8988T (cell line): ENCODE measurements around the gene GFOD2.
"Not testable (repeated sequence)": the region's sequence is repeated elsewhere in the genome, so short reads cannot be mapped to it uniquely, and the experiment has no call there.

Experiments
- DNase-seq: peaks from one replicate; pipeline ENCODE4 v3.0.0; 2011

The GFOD2 gene

GRCh38 chr16:67719048-67719777, at the start of gene GFOD2:
TSS of gene GFOD2 (minus strand) at chr16:67719316. CDS start at chr16:67685715, 33,601 bp downstream.
- DNase-seq: peak; percentile 100

GRCh38 chr16:67767953-67768352, 48.8 kb upstream of the GFOD2 start:
- DNase-seq: no peak

- DNase-seq: no peak
These were observed 47.2 kb upstream of the GFOD2 start for GRCh38 chr16:67766291-67766690.

- DNase-seq: no peak
These were observed 45.1 kb upstream of the GFOD2 start for GRCh38 chr16:67764158-67764667.

GRCh38 chr16:67763066-67763465, 44.0 kb upstream of the GFOD2 start:
- DNase-seq: no peak

- no peak for DNase-seq
These were observed 43.3 kb upstream of the GFOD2 start for GRCh38 chr16:67762385-67762784.

GRCh38 chr16:67761924-67762323, 42.8 kb upstream of the GFOD2 start:
- no peak for DNase-seq

GRCh38 chr16:67760956-67761230, 41.8 kb upstream of the GFOD2 start:
- no peak for DNase-seq

GRCh38 chr16:67760206-67760955, 41.3 kb upstream of the GFOD2 start:
- DNase-seq: no peak

- no peak for DNase-seq
These were observed 39.9 kb upstream of the GFOD2 start for GRCh38 chr16:67758966-67759365.

GRCh38 chr16:67758006-67758405, 38.9 kb upstream of the GFOD2 start:
- DNase-seq: no peak

- DNase-seq: no peak
These were observed 33.5 kb upstream of the GFOD2 start for GRCh38 chr16:67752641-67753040.

GRCh38 chr16:67751331-67751730, 32.2 kb upstream of the GFOD2 start:
- not testable (repeated sequence) for DNase-seq

- no peak for DNase-seq
These were observed 31.4 kb upstream of the GFOD2 start for GRCh38 chr16:67750466-67750865.

- DNase-seq: no peak
These were observed 30.4 kb upstream of the GFOD2 start for GRCh38 chr16:67749436-67750078.

- no peak for DNase-seq
These were observed 29.7 kb upstream of the GFOD2 start for GRCh38 chr16:67748834-67749233.

GRCh38 chr16:67746846-67747245, 27.7 kb upstream of the GFOD2 start:
- no peak for DNase-seq

GRCh38 chr16:67741118-67741517, 22.0 kb upstream of the GFOD2 start:
- no peak for DNase-seq

GRCh38 chr16:67740391-67740790, 21.3 kb upstream of the GFOD2 start:
- DNase-seq: no peak

- DNase-seq: no peak
These were observed 17.7 kb upstream of the GFOD2 start for GRCh38 chr16:67736858-67737257.

GRCh38 chr16:67734731-67735201, 15.7 kb upstream of the GFOD2 start:
- DNase-seq: no peak

- DNase-seq: no peak
These were observed 14.8 kb upstream of the GFOD2 start for GRCh38 chr16:67733734-67734470.

- no peak for DNase-seq
These were observed 12.6 kb upstream of the GFOD2 start for GRCh38 chr16:67731753-67732095.
